Prostate gland (tissue), 2 donors: ENCODE measurements around the gene ICAM3.

Experiments
- POLR2A ChIP-seq: fragments of 450-650 bp; IDR thresholded peaks from one replicate; pipeline ENCODE4 v1.6.1; 2016; ENCODE audit warnings: antibody characterized with exemption, mild to moderate bottlenecking
- POLR2AphosphoS5 ChIP-seq: sonication (generic); formaldehyde crosslinking; IDR thresholded peaks from one replicate; pipeline ENCODE4 v1.6.1; 2017; ENCODE audit warnings: antibody characterized with exemption
- TF ChIP-seq, protein P1 (sequence below), 4 experiments: fragments of 200-600 bp in 2 of 4; fragments of 450-650 bp in 2 of 4; sonication (generic) in 2 of 4; IDR thresholded peaks; 1 replicate in 3 of 4; 2 replicates in 1 of 4; pipeline ENCODE4 v1.5.1; 2016 to 2019; ENCODE audit warnings: antibody characterized with exemption in 4 of 4, mild to moderate bottlenecking in 2 of 4, moderate library complexity in 2 of 4

DNA sequence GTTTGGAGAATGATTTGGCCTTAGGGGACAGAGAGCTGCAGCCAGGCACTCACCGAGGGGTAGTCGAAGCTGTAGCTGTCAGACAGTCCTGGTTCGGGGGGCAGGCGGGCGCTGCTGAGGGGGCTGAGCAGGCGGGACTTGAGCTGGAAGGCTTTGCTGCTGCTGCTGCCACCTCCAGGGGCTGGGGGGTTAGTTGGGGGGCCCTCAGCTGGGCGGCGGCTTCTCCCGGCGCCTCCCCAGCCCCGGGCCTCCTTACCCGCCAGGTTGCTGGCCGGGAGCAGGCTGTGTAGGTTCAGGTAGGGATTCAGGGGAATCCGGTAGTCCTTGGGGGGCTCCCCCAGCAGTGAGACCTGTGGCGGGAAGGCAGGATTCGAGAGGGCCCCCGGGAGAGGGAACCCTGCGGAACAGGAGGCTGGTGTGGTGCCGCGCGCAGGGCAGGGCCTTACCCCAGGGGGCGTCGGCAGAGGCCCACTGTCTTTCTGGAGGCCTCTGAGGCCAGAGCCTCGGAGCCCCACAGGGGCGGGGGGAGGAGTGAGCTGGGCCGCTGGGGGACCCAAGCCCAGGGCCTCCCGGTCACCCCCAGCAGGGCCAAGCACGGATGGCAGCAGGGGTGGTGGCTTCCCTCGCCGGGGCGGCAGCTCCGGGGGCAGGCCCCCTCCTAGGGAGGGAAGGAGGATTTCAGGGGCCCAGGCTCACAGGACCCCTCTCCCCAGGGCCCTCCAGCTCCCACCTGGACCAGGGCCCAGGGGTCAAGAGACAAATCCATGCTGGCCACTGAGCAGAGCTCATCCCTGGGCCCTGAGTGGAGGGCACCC, 18.6 kb downstream of the ICAM3 start:
- TF ChIP-seq POLR2A: no peak
- TF ChIP-seq, protein P1, sequence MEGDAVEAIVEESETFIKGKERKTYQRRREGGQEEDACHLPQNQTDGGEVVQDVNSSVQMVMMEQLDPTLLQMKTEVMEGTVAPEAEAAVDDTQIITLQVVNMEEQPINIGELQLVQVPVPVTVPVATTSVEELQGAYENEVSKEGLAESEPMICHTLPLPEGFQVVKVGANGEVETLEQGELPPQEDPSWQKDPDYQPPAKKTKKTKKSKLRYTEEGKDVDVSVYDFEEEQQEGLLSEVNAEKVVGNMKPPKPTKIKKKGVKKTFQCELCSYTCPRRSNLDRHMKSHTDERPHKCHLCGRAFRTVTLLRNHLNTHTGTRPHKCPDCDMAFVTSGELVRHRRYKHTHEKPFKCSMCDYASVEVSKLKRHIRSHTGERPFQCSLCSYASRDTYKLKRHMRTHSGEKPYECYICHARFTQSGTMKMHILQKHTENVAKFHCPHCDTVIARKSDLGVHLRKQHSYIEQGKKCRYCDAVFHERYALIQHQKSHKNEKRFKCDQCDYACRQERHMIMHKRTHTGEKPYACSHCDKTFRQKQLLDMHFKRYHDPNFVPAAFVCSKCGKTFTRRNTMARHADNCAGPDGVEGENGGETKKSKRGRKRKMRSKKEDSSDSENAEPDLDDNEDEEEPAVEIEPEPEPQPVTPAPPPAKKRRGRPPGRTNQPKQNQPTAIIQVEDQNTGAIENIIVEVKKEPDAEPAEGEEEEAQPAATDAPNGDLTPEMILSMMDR (IDR thresholded peaks at IDR 0.05): no peak
- TF ChIP-seq POLR2AphosphoS5: no peak
